ENCODE data around the gene FAM3D.

FAM3D gene

DNA sequence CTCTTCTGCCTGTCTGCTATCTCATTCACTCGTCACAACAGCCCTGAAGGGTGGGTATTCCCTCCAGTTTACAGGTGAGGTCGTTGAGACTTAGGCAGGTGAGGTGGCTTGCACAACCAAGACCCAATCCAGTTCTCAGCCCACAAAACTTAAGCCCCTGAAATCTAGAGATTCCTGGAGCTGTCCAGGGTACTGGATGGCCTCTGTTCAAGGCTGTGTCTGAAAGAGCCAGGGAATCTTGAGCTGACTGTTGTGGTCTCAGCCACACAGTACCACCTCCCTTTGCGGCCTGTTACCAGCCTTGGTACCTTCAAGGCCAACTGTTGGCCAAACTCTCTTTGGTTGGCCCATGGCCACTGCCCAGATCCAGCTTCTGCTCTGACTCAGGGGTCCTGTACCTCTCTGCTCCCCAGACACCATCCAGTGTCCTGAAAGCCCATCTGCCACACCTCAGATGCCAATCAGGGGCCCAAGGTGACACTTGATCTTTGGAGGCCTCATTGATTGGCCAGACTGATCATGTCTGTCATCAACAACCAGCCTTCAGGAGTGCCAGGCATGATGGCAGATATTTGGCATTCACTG, 78.5 kb downstream of the FAM3D start:
- no peak for DNase-seq

DNA sequence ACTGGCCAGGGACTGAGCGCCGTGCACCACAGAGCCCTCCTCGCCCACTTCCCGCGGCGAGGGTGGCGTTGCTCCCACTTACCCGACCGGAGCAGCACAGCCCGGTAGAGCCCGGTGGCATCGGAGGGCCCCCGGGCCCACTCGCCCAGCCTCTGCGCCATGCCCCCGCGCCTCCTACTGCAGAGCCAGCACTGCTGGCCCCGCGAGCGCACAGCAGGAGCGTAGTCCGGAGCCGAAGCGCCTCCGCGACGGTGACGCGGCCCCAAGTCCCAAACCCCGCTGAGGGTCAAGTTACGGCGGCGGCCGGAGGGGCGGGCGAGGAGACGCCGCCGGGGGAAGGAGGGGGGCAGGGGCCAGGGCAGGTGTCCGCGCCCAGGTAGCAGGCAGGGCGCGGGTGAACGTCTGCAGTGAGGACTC, 79.8 kb downstream of the FAM3D start:
- DNase-seq: no peak

DNA sequence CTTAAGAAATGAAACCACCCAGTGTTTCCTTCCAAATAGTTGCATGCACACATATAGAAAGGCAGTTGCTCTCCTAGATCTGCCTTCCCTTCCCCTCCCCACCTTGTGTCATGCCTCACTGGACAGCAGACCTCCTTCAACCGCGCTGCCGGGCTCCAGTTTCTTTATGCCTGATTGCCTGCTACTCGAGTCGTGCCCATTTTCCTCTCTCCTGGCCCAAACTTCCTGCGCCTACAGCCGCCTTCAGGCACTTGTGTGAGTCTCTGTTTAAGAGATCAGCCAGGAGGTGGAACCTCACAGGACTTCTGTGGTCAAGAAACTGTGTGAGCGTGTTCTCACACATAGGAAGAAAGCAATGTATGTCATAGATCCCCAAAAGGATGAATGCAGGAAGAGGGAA, 80.6 kb downstream of the FAM3D start:
- no peak for DNase-seq

DNA sequence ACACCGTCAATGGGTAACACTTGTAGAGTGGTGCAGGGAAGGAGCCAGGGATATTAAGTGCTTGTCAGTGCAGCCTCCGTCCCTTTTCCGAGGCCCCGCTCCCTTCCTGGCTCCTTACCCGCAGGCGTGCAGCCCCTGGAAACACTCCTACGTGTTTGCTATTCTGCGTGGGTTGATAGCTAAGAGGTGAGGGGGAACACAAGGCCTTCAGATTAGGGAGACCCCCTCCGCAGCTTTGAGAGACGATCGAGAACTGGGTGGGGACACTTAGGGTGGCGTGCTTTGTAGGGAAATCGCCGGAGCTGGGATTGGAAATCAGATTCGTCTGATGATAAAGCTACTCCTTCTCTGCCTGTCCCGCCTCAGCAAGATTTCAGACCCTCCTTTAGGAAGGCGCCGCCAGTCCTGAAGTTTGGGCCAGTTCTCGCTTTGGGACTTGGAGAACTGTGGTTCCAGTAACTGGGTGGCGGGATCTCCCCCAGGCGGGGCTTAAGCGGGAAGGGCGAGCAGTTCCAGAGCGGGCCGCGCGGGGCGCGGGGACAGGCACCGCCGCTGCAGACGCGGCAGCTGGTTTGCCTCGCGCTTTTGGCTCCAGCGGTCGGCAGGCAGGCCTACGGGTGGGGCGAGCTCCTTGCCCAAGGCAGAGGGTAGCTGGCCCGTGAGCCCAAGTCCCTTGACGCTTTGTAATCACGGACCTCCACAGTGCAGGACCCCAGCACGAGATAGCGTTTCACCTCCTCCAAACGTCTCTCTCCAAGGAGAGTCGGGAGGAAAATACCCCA, 81.4 kb downstream of the FAM3D start:
- DNase-seq: no peak

DNA sequence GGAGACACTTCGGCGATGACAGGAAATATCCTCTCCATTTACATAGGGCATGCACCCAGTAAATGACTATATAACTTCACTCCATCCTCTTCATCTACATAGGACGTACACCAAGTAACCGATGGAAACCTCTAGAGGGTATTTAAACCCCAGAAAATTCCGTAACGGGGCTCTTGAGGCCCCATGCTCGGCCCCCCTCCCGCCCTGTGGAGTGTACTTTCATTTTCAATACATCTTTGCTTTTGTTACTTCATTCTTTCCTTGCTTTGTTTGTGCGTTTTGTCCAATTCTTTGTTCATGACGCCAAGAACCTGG, 81.9 kb downstream of the FAM3D start:
- no peak for DNase-seq

Data from MV-4-11 (cell line).